HepG2 (cell line): ENCODE data around the gene ZFP1. TPM values are rescaled to one million over a fixed set of nuclear protein-coding genes. Genes with fewer than 3 reads are reported as not detected.
A peak's percentile ranks its signal among the peaks of the same experiment; 100 is the strongest.

Source experiments
- FOXA3 ChIP-seq: IDR thresholded peaks from 2 replicates; pipeline ENCODE4 v1.6.1; 2016; ENCODE audit warnings: missing genetic modification reagents, missing compliant biosample characterization
- GFI1 ChIP-seq: sonication (generic); formaldehyde crosslinking; IDR thresholded peaks from 2 replicates; pipeline ENCODE4 v1.5.0; 2020; ENCODE audit warnings: missing genetic modification reagents, mild to moderate bottlenecking, borderline replicate concordance
- KDM3A ChIP-seq: IDR thresholded peaks from 2 replicates; pipeline ENCODE4 v1.6.1; 2018; ENCODE audit warnings: low read depth, missing compliant biosample characterization
- KLF11 ChIP-seq: IDR thresholded peaks from 2 replicates; pipeline ENCODE4 v1.6.1; 2016; ENCODE audit warnings: missing compliant biosample characterization
- NAIF1 ChIP-seq: sonication (generic); formaldehyde crosslinking; IDR thresholded peaks from 2 replicates; pipeline ENCODE4 v1.5.0; 2020; ENCODE audit warnings: mild to moderate bottlenecking, missing genetic modification reagents, borderline replicate concordance
- RXRA ChIP-seq: sonication (generic); formaldehyde crosslinking; IDR thresholded peaks from 2 replicates; pipeline ENCODE4 v1.5.1; 2020; ENCODE audit warnings: missing genetic modification reagents
- SIN3A ChIP-seq: IDR thresholded peaks from 2 replicates; pipeline ENCODE4 v1.6.1; 2011; ENCODE audit warnings: low read depth, mild to moderate bottlenecking, control low read depth, low read length, borderline replicate concordance
- ZFX ChIP-seq: sonication (generic); formaldehyde crosslinking; IDR thresholded peaks from 2 replicates; pipeline ENCODE4 v1.4.0; 2020; ENCODE audit warnings: mild to moderate bottlenecking, low read depth, missing genetic modification reagents, moderate library complexity
- ZKSCAN8 ChIP-seq: IDR thresholded peaks from 2 replicates; pipeline ENCODE4 v1.6.1; 2016; ENCODE audit warnings: borderline replicate concordance, missing genetic modification reagents, missing compliant biosample characterization
- ZNF678 ChIP-seq: sonication (generic); formaldehyde crosslinking; IDR thresholded peaks from 2 replicates; pipeline ENCODE4 v1.4.0; 2020; ENCODE audit warnings: mild to moderate bottlenecking, missing genetic modification reagents
- polyA plus RNA-seq, 8 experiments: library from polyadenylated mRNA; depleted of rRNA in 3 of 8; stranded (reverse) in 7 of 8; unstranded in 1 of 8; fragments of >200 nt; fragmentation: Illumina TruSeq in 4 of 8; extraction: Trizol in 4 of 8; gene quantifications; 2 replicates each; pipeline versions ENCODE4 v1.2.1 to v1.2.3, GENCODE V29; 2011 to 2016; ENCODE audit warnings: low read depth in 4 of 8, missing spikeins in 1 of 8, mixed read lengths in 1 of 8; ENCODE audit not compliant: insufficient read depth in 1 of 8
- total RNA-seq, 5 experiments: library from RNA; depleted of rRNA; stranded (reverse); fragments of >200 nt; fragmentation: Illumina TruSeq; extraction: Trizol; gene quantifications; 2 replicates each; pipeline ENCODE4 v1.2.3, GENCODE V29; 2016; ENCODE audit warnings: low read depth in 1 of 5
- TF ChIP-seq, protein P1 (sequence below): sonication (generic); formaldehyde crosslinking; IDR thresholded peaks from 2 replicates; pipeline ENCODE4 v1.4.0; 2020; ENCODE audit warnings: missing genetic modification reagents
- TF ChIP-seq, protein P2 (sequence below): sonication (generic); formaldehyde crosslinking; IDR thresholded peaks from 2 replicates; pipeline ENCODE4 v1.4.0; 2020; ENCODE audit warnings: missing genetic modification reagents
- TF ChIP-seq, protein P3 (sequence below): sonication (generic); formaldehyde crosslinking; IDR thresholded peaks from 2 replicates; pipeline ENCODE4 v1.5.0; 2020; ENCODE audit warnings: mild to moderate bottlenecking, missing genetic modification reagents, borderline replicate concordance

The ZFP1 gene
- total and polyA plus RNA-seq, 2 of the 13 experiments (the other 11 are each of a cell fraction or from before 2014, with no cell fraction given) = 8.3 to 14.0 TPM

DNA sequence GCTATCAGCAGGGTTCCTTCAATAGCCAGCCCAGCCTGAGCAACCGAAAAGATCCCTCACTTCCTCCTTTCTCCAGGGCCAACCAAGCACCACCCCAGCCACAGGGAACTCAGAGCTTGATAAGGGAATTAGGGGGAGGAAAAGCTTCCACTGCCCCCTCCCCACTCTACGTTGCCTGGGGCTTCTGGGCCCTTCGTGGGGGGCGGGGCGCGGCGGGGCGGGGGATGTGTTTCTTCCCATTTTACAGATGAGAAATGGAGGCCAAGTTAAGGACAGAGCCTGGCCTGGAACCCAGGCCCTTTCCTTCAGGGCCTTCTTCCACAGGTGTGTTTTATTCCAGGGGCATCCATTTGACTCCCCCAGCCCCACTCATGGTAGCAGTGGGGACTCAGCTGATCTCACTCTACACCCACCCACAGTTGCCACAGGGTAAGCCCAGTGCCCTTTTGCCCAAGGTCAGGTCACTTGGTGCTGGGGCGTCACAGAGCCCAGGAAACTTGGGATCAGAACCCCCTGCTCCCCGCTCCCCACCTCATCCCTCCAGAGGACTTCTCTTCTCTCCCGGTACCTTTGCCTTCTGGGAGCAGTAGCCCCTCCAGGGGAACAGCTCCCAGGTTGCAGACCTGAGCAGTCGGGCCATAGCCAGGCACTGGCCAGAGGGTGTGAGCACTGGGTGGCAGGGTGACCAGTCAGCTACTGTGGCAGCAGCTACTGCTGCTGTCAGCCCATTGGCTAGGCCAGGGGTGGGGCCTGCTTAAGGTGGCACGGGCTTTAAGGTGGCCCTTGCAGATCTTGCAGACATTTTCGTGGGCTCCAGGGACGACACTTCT, 32.0 kb upstream of the ZFP1 start, which contains the start of gene LDHD (continued):
- TF ChIP-seq SIN3A (peak; percentile 57; the same call in 1 of the 2 replicates), KLF11 (peak; percentile 76; the same call in 1 of the 2 replicates), KDM3A (CRISPR knock-in tag) (peak; percentile 69; the same call in 1 of the 2 replicates), GFI1 (CRISPR knock-in tag) (peak; percentile 59; the same call in 1 of the 2 replicates), NAIF1 (CRISPR knock-in tag) (no peak), FOXA3 (peak; percentile 34; the same call in 1 of the 2 replicates), ZKSCAN8 (CRISPR knock-in tag) (0 out of 2 replicates have a peak, but pooled peaks have one; percentile 72), ZFX (CRISPR knock-in tag) (peak; percentile 77), RXRA (CRISPR knock-in tag) (peak; percentile 81), ZNF678 (CRISPR knock-in tag) (no peak)
- TF ChIP-seq, protein P1, sequence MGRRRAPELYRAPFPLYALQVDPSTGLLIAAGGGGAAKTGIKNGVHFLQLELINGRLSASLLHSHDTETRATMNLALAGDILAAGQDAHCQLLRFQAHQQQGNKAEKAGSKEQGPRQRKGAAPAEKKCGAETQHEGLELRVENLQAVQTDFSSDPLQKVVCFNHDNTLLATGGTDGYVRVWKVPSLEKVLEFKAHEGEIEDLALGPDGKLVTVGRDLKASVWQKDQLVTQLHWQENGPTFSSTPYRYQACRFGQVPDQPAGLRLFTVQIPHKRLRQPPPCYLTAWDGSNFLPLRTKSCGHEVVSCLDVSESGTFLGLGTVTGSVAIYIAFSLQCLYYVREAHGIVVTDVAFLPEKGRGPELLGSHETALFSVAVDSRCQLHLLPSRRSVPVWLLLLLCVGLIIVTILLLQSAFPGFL (CRISPR knock-in tag) = no peak
- TF ChIP-seq, protein P2, sequence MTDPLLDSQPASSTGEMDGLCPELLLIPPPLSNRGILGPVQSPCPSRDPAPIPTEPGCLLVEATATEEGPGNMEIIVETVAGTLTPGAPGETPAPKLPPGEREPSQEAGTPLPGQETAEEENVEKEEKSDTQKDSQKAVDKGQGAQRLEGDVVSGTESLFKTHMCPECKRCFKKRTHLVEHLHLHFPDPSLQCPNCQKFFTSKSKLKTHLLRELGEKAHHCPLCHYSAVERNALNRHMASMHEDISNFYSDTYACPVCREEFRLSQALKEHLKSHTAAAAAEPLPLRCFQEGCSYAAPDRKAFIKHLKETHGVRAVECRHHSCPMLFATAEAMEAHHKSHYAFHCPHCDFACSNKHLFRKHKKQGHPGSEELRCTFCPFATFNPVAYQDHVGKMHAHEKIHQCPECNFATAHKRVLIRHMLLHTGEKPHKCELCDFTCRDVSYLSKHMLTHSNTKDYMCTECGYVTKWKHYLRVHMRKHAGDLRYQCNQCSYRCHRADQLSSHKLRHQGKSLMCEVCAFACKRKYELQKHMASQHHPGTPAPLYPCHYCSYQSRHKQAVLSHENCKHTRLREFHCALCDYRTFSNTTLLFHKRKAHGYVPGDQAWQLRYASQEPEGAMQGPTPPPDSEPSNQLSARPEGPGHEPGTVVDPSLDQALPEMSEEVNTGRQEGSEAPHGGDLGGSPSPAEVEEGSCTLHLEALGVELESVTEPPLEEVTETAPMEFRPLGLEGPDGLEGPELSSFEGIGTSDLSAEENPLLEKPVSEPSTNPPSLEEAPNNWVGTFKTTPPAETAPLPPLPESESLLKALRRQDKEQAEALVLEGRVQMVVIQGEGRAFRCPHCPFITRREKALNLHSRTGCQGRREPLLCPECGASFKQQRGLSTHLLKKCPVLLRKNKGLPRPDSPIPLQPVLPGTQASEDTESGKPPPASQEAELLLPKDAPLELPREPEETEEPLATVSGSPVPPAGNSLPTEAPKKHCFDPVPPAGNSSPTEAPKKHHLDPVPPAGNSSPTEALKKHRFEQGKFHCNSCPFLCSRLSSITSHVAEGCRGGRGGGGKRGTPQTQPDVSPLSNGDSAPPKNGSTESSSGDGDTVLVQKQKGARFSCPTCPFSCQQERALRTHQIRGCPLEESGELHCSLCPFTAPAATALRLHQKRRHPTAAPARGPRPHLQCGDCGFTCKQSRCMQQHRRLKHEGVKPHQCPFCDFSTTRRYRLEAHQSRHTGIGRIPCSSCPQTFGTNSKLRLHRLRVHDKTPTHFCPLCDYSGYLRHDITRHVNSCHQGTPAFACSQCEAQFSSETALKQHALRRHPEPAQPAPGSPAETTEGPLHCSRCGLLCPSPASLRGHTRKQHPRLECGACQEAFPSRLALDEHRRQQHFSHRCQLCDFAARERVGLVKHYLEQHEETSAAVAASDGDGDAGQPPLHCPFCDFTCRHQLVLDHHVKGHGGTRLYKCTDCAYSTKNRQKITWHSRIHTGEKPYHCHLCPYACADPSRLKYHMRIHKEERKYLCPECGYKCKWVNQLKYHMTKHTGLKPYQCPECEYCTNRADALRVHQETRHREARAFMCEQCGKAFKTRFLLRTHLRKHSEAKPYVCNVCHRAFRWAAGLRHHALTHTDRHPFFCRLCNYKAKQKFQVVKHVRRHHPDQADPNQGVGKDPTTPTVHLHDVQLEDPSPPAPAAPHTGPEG = peak; percentile 28; the same call in 1 of the 2 replicates
- TF ChIP-seq, protein P3, sequence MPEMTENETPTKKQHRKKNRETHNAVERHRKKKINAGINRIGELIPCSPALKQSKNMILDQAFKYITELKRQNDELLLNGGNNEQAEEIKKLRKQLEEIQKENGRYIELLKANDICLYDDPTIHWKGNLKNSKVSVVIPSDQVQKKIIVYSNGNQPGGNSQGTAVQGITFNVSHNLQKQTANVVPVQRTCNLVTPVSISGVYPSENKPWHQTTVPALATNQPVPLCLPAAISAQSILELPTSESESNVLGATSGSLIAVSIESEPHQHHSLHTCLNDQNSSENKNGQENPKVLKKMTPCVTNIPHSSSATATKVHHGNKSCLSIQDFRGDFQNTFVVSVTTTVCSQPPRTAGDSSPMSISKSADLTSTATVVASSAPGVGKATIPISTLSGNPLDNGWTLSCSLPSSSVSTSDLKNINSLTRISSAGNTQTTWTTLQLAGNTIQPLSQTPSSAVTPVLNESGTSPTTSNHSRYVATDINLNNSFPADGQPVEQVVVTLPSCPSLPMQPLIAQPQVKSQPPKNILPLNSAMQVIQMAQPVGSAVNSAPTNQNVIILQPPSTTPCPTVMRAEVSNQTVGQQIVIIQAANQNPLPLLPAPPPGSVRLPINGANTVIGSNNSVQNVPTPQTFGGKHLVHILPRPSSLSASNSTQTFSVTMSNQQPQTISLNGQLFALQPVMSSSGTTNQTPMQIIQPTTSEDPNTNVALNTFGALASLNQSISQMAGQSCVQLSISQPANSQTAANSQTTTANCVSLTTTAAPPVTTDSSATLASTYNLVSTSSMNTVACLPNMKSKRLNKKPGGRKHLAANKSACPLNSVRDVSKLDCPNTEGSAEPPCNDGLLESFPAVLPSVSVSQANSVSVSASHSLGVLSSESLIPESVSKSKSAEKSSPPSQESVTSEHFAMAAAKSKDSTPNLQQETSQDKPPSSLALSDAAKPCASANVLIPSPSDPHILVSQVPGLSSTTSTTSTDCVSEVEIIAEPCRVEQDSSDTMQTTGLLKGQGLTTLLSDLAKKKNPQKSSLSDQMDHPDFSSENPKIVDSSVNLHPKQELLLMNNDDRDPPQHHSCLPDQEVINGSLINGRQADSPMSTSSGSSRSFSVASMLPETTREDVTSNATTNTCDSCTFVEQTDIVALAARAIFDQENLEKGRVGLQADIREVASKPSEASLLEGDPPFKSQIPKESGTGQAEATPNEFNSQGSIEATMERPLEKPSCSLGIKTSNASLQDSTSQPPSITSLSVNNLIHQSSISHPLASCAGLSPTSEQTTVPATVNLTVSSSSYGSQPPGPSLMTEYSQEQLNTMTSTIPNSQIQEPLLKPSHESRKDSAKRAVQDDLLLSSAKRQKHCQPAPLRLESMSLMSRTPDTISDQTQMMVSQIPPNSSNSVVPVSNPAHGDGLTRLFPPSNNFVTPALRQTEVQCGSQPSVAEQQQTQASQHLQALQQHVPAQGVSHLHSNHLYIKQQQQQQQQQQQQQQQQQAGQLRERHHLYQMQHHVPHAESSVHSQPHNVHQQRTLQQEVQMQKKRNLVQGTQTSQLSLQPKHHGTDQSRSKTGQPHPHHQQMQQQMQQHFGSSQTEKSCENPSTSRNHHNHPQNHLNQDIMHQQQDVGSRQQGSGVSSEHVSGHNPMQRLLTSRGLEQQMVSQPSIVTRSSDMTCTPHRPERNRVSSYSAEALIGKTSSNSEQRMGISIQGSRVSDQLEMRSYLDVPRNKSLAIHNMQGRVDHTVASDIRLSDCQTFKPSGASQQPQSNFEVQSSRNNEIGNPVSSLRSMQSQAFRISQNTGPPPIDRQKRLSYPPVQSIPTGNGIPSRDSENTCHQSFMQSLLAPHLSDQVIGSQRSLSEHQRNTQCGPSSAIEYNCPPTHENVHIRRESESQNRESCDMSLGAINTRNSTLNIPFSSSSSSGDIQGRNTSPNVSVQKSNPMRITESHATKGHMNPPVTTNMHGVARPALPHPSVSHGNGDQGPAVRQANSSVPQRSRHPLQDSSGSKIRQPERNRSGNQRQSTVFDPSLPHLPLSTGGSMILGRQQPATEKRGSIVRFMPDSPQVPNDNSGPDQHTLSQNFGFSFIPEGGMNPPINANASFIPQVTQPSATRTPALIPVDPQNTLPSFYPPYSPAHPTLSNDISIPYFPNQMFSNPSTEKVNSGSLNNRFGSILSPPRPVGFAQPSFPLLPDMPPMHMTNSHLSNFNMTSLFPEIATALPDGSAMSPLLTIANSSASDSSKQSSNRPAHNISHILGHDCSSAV = no peak
